ENCODE results near the gene MAP7. TPM values are rescaled to one million over a fixed set of nuclear protein-coding genes. Genes with fewer than 3 reads are reported as not detected.

The MAP7 gene
- polyA plus RNA-seq, 2 of the 4 experiments (the other 2 are of a cell fraction), result 60.6 to 64.5 TPM

DNA sequence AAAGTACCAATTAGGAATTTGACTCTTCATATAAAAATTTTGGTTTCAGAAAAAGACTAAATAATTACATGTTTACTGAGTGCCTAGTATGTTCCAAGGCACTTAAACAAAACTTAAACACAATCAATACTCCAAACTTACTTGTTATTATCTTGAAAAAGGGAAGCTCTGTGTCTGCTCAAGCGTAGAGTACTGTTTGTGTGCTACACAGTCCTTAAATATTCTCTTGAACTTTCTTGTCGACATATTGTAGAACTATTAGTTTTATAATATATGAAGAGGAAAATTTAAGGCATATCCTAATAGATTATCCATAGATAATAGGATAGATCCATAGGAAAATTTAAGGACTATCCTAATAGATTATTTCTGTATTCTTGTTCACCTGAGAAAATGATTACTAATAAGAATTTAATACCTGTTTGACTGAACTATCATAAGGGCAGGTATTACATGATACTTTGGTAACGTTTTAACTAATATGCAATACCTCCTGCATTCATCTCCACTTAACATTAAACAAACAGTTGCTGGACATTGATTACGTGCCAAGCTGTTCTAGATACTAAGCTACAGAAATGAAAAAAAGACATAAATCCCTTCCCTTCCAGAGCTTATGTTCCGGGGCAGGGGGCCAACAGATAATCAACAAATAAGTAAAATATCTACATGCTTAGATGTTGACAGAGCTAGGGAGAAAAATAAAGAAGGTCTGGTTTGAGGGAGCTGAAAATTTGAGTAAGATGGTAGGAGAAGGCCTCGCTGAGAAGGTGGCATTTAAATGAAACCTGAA is 145.4 kb downstream of the MAP7 start:
- H3K9me3 ChIP-seq, result no peaks in the 10 kb centered on the region
- no peak for ATAC-seq
- H3K4me1 ChIP-seq, result peaks cover 77% of the 10 kb centered on the region
- ChIA-PET CTCF (interaction anchor here (0.6 to 3.2 kb wide), 3 partner anchors 88 to 145 kb away, joined by 3 to 14 read pairs (median 9); partner anchors contain the start of gene MAP7), POLR2A (interaction anchor here (0.5 to 1.9 kb wide), 3 partner anchors 17 to 140 kb away, joined by 3 to 7 read pairs (median 5); no protein-coding TSS in a partner anchor)
- DNase-seq (ENCODE audit: low read depth in 1 of 2, low spot score in 1 of 2), result no peak
- FAIRE-seq, result no peak
- H3K4me2 ChIP-seq, result peak overlapping the region; percentile 74
- H3K27ac ChIP-seq, result peak overlapping the region; percentile 97
- 46% methylated on average over 6 of the region's 6 CpGs for WGBS (ENCODE audit: missing lambda C conversion rate)
- TF ChIP-seq NR3C1 (IDR thresholded peaks at IDR 0.05), result no peak
- TF ChIP-seq, protein P1, sequence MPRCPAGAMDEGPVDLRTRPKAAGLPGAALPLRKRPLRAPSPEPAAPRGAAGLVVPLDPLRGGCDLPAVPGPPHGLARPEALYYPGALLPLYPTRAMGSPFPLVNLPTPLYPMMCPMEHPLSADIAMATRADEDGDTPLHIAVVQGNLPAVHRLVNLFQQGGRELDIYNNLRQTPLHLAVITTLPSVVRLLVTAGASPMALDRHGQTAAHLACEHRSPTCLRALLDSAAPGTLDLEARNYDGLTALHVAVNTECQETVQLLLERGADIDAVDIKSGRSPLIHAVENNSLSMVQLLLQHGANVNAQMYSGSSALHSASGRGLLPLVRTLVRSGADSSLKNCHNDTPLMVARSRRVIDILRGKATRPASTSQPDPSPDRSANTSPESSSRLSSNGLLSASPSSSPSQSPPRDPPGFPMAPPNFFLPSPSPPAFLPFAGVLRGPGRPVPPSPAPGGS (IDR thresholded peaks at IDR 0.05), result no peak
- TF ChIP-seq, protein P2, sequence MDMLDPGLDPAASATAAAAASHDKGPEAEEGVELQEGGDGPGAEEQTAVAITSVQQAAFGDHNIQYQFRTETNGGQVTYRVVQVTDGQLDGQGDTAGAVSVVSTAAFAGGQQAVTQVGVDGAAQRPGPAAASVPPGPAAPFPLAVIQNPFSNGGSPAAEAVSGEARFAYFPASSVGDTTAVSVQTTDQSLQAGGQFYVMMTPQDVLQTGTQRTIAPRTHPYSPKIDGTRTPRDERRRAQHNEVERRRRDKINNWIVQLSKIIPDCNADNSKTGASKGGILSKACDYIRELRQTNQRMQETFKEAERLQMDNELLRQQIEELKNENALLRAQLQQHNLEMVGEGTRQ (IDR thresholded peaks at IDR 0.05), result no peak
- TF ChIP-seq, protein P3, sequence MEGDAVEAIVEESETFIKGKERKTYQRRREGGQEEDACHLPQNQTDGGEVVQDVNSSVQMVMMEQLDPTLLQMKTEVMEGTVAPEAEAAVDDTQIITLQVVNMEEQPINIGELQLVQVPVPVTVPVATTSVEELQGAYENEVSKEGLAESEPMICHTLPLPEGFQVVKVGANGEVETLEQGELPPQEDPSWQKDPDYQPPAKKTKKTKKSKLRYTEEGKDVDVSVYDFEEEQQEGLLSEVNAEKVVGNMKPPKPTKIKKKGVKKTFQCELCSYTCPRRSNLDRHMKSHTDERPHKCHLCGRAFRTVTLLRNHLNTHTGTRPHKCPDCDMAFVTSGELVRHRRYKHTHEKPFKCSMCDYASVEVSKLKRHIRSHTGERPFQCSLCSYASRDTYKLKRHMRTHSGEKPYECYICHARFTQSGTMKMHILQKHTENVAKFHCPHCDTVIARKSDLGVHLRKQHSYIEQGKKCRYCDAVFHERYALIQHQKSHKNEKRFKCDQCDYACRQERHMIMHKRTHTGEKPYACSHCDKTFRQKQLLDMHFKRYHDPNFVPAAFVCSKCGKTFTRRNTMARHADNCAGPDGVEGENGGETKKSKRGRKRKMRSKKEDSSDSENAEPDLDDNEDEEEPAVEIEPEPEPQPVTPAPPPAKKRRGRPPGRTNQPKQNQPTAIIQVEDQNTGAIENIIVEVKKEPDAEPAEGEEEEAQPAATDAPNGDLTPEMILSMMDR (IDR thresholded peaks at IDR 0.05), result no peak
- TF ChIP-seq, protein P4, sequence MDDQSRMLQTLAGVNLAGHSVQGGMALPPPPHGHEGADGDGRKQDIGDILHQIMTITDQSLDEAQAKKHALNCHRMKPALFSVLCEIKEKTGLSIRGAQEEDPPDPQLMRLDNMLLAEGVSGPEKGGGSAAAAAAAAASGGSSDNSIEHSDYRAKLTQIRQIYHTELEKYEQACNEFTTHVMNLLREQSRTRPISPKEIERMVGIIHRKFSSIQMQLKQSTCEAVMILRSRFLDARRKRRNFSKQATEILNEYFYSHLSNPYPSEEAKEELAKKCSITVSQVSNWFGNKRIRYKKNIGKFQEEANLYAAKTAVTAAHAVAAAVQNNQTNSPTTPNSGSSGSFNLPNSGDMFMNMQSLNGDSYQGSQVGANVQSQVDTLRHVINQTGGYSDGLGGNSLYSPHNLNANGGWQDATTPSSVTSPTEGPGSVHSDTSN (IDR thresholded peaks at IDR 0.05), result no peak
- H3K4me3 ChIP-seq, result no peak overlapping the region

DNA sequence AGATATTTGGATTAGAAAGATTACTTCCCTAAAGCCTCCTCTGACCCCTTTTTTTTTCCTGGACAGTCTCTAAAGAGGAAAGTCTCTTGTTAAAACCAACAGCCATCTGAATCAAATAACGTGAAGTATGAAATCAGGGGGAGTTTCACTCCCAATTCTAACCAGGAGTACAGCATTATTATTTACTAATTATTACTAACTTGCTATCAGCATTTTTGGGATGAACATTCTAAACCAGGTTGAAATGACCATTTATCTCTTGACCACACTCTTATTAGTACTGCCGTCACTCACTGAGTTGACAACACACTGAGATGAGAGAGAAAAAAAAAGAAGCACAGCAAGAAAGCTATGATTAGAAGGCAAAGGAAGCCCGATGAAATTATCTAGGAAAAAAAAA is 146.2 kb downstream of the MAP7 start:
- Histone ChIP-seq H3K4me1 (peaks cover 69% of the 10 kb centered on the region), H3K9me3 (no peaks in the 10 kb centered on the region), H3K4me2 (peak overlapping the region; percentile 74), H3K27ac (peak overlapping the region; percentile 97), H3K4me3 (no peak overlapping the region)
- ChIA-PET POLR2A (interaction anchor here (0.5 to 1.9 kb wide), 5 partner anchors 18 to 141 kb away, joined by 3 to 7 read pairs (median 5); partner anchors contain the start of gene BCLAF1), CTCF (interaction anchor here (0.6 to 3.2 kb wide), 4 partner anchors 87 to 146 kb away, joined by 3 to 14 read pairs (median 8); partner anchors contain the start of gene MAP7)
- WGBS (ENCODE audit: missing lambda C conversion rate), result 9% methylated on average over 3 of the region's 3 CpGs
- ATAC-seq (no peak; a peak in 1 of 6 replicates), FAIRE-seq (no peak), DNase-seq (ENCODE audit: low read depth in 1 of 2, low spot score in 1 of 2) (no peak)
- TF ChIP-seq EHF (CRISPR knock-in tag; IDR thresholded peaks at IDR 0.05), result 0 out of 2 replicates have a peak, but pooled peaks have one; percentile 12
- TF ChIP-seq, protein P5, sequence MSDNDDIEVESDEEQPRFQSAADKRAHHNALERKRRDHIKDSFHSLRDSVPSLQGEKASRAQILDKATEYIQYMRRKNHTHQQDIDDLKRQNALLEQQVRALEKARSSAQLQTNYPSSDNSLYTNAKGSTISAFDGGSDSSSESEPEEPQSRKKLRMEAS (IDR thresholded peaks at IDR 0.05), result no peak

DNA sequence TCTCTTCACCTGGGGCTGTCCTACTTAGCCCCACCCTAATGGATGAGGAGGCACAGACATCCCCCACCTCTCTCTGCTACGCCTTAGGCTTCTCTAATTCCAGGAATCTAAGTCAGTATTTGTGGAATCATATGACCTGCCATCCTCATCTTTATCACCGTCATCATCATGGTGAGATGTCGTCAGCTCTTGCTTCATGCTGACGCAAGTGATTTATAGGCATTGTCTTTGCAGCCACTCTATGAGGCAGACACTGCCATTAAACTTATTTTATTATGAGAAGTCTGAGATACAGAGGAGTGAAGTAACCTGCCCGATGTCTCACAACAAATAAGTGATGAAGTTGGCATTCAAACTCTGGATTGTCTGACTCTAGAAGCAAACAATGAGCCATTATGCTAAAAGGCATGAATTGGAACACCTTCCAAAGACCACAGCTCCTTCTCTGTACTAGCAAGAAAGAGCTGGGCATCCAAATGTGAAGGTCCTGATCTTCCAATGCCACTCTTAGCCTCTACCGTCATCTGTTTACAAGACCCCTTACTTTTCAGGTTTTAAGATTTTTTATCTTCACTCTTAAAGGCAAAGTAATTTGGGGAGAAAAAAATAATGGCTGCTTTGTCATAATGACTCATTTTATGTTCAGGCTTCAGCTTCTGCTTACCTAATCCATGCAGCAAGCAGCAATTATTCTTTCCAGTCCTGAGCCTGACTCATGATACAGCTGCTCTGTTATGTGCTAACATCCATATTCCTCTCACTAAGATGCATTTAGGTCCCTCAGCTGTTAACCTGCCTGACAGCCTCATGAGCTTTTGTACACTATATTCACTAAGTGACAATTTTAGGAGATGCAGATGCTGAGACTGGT is 146.9 kb downstream of the MAP7 start:
- POLR2A ChIA-PET, result interaction anchor here (0.7 to 1.9 kb wide), 3 partner anchors 33 to 123 kb away, joined by 3 to 7 read pairs (median 5); partner anchors contain the start of gene BCLAF1
- peak; percentile 85 for FAIRE-seq
- TF ChIP-seq POLR2A (IDR thresholded peaks at IDR 0.05; ENCODE audit: low read length) (no peak), PHF8 (IDR thresholded peaks at IDR 0.05; ENCODE audit: borderline replicate concordance, low read depth) (no peak), HOXA7 (CRISPR knock-in tag; IDR thresholded peaks at IDR 0.05) (peak; percentile 96; the same call in 1 of the 2 replicates), SREBF2 (IDR thresholded peaks at IDR 0.05) (no peak), BHLHE40 (IDR thresholded peaks at IDR 0.05; ENCODE audit: low read depth, low read length) (no peak), FOXS1 (CRISPR knock-in tag; IDR thresholded peaks at IDR 0.05) (peak; percentile 96), TP53 (CRISPR knock-in tag; IDR thresholded peaks at IDR 0.05) (peak; percentile 90; the same call in 1 of the 2 replicates), NR3C1 (IDR thresholded peaks at IDR 0.05) (no peak), HEYL (CRISPR knock-in tag; IDR thresholded peaks at IDR 0.05) (peak; percentile 98), RNF2 (IDR thresholded peaks at IDR 0.05; ENCODE audit: borderline replicate concordance, low read depth) (no peak), EHF (CRISPR knock-in tag; IDR thresholded peaks at IDR 0.05) (peak; percentile 99)
- TF ChIP-seq, protein P6, sequence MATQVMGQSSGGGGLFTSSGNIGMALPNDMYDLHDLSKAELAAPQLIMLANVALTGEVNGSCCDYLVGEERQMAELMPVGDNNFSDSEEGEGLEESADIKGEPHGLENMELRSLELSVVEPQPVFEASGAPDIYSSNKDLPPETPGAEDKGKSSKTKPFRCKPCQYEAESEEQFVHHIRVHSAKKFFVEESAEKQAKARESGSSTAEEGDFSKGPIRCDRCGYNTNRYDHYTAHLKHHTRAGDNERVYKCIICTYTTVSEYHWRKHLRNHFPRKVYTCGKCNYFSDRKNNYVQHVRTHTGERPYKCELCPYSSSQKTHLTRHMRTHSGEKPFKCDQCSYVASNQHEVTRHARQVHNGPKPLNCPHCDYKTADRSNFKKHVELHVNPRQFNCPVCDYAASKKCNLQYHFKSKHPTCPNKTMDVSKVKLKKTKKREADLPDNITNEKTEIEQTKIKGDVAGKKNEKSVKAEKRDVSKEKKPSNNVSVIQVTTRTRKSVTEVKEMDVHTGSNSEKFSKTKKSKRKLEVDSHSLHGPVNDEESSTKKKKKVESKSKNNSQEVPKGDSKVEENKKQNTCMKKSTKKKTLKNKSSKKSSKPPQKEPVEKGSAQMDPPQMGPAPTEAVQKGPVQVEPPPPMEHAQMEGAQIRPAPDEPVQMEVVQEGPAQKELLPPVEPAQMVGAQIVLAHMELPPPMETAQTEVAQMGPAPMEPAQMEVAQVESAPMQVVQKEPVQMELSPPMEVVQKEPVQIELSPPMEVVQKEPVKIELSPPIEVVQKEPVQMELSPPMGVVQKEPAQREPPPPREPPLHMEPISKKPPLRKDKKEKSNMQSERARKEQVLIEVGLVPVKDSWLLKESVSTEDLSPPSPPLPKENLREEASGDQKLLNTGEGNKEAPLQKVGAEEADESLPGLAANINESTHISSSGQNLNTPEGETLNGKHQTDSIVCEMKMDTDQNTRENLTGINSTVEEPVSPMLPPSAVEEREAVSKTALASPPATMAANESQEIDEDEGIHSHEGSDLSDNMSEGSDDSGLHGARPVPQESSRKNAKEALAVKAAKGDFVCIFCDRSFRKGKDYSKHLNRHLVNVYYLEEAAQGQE (IDR thresholded peaks at IDR 0.05), result no peak
- TF ChIP-seq, protein P7, sequence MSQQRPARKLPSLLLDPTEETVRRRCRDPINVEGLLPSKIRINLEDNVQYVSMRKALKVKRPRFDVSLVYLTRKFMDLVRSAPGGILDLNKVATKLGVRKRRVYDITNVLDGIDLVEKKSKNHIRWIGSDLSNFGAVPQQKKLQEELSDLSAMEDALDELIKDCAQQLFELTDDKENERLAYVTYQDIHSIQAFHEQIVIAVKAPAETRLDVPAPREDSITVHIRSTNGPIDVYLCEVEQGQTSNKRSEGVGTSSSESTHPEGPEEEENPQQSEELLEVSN (IDR thresholded peaks at IDR 0.05; ENCODE audit: borderline replicate concordance, low read depth), result 0 out of 2 replicates have a peak, but pooled peaks have one; percentile 32

More for the DNA sequence above, 146.9 kb downstream of the MAP7 start:
- H3K4me3 ChIP-seq, result no peak overlapping the region
- ATAC-seq, result peak; percentile 91 to 95
- H3K4me2 ChIP-seq, result peak overlapping the region; percentile 74
- WGBS (ENCODE audit: missing lambda C conversion rate), result 0% methylated on average over 6 of the region's 6 CpGs
- no peaks in the 10 kb centered on the region for H3K9me3 ChIP-seq
- CTCF ChIA-PET, result interaction anchor here (1.4 to 3.2 kb wide), 3 partner anchors 123 to 147 kb away, joined by 7 to 14 read pairs (median 9); partner anchors contain the start of gene MAP7
- H3K27ac ChIP-seq, result peak overlapping the region; percentile 97
- peaks cover 66% of the 10 kb centered on the region for H3K4me1 ChIP-seq
- peak; percentile 76 to 99 for DNase-seq (ENCODE audit: low read depth in 1 of 2, low spot score in 1 of 2)
